Skeletal muscle tissue (tissue), 4 donors: ENCODE measurements around the gene RFXAP. TPM values are rescaled to one million over a fixed set of nuclear protein-coding genes. Genes with fewer than 3 reads are reported as not detected.

ENCODE experiments used
- H3K27ac ChIP-seq: one replicate; pipeline ENCODE4 v1.7.0; 2013; ENCODE audit warnings: mild to moderate bottlenecking, low read depth, low read length, inconsistent platforms
- H3K27me3 ChIP-seq, 3 donors: one replicate each; pipeline ENCODE4 v1.7.0; 2013; ENCODE audit warnings: low read length in 3 of 3; ENCODE audit not compliant: control insufficient read depth in 3 of 3, insufficient read depth in 3 of 3
- H3K36me3 ChIP-seq, 3 donors: one replicate each; pipeline ENCODE4 v1.7.0; 2013; ENCODE audit warnings: low read length in 3 of 3; ENCODE audit not compliant: control insufficient read depth in 3 of 3, insufficient read depth in 3 of 3
- H3K4me1 ChIP-seq, 3 donors: one replicate each; pipeline ENCODE4 v1.7.0; 2013; ENCODE audit warnings: low read length in 3 of 3, mild to moderate bottlenecking in 3 of 3; ENCODE audit not compliant: control insufficient read depth in 3 of 3, insufficient read depth in 3 of 3
- H3K4me3 ChIP-seq, 3 donors: one replicate each; pipeline ENCODE4 v1.7.0; 2013; ENCODE audit warnings: low read length in 3 of 3
- H3K9ac ChIP-seq, 3 donors: one replicate each; pipeline ENCODE4 v1.7.0; 2013; ENCODE audit warnings: low read length in 3 of 3, mild to moderate bottlenecking in 3 of 3, moderate library complexity in 2 of 3, low read depth in 1 of 3
- H3K9me3 ChIP-seq, 3 donors: one replicate each; pipeline ENCODE4 v1.7.0; 2013; ENCODE audit warnings: low read length in 3 of 3; ENCODE audit not compliant: control insufficient read depth in 3 of 3
- total RNA-seq: library from RNA; depleted of rRNA; stranded (reverse); fragments of >200 nt; gene quantifications from one replicate; pipeline ENCODE4 v1.2.3, GENCODE V29; 2014
- donor health status: Osteomylitis.

RFXAP gene
- total RNA-seq, 1 donor from 2014 or later = 5.2 TPM

GRCh38 chr13:36862002-36862685, 43.1 kb downstream of the RFXAP start:
- no peak overlapping the region for H3K27ac ChIP-seq
- peaks cover 0 to 6% (median 0%) of the 10 kb centered on the region in 3 donors for H3K4me1 ChIP-seq
- no peaks in the 10 kb centered on the region for H3K9me3 ChIP-seq
- H3K4me3 ChIP-seq = no peak overlapping the region
- H3K27me3 ChIP-seq = no peaks in the 10 kb centered on the region
- no peak overlapping the region for H3K9ac ChIP-seq
- H3K36me3 ChIP-seq = peaks cover 14 to 21% (median 17%) of the 10 kb centered on the region in 3 donors

GRCh38 chr13:36862722-36863121, 43.7 kb downstream of the RFXAP start:
- H3K27me3 ChIP-seq = no peaks in the 10 kb centered on the region
- H3K4me3 ChIP-seq = no peak overlapping the region
- H3K27ac ChIP-seq = no peak overlapping the region
- no peaks in the 10 kb centered on the region for H3K9me3 ChIP-seq
- H3K4me1 ChIP-seq = peaks cover 0 to 6% (median 0%) of the 10 kb centered on the region in 3 donors
- peaks cover 14 to 27% (median 17%) of the 10 kb centered on the region in 3 donors for H3K36me3 ChIP-seq
- no peak overlapping the region for H3K9ac ChIP-seq

GRCh38 chr13:36865265-36865664, 46.2 kb downstream of the RFXAP start:
- no peaks in the 10 kb centered on the region for H3K9me3 ChIP-seq
- H3K4me3 ChIP-seq = no peak overlapping the region
- H3K4me1 ChIP-seq = peaks cover 0 to 2% (median 0%) of the 10 kb centered on the region in 3 donors
- H3K9ac ChIP-seq = no peak overlapping the region
- peaks cover 14 to 34% (median 17%) of the 10 kb centered on the region in 3 donors for H3K36me3 ChIP-seq
- H3K27ac ChIP-seq = no peak overlapping the region
- H3K27me3 ChIP-seq = no peaks in the 10 kb centered on the region

- no peaks in the 10 kb centered on the region for H3K4me1 ChIP-seq
- H3K9me3 ChIP-seq = no peaks in the 10 kb centered on the region
- no peak overlapping the region for H3K27ac ChIP-seq
- no peak overlapping the region for H3K4me3 ChIP-seq
- peaks cover 14 to 37% (median 21%) of the 10 kb centered on the region in 3 donors for H3K36me3 ChIP-seq
- H3K27me3 ChIP-seq = no peaks in the 10 kb centered on the region
- no peak overlapping the region for H3K9ac ChIP-seq
Observed at GRCh38 chr13:36866232-36866631, 47.2 kb downstream of the RFXAP start.

GRCh38 chr13:36870050-36870692, 51.1 kb downstream of the RFXAP start:
- Histone ChIP-seq H3K4me1 (no peaks in the 10 kb centered on the region), H3K27ac (no peak overlapping the region), H3K9me3 (no peaks in the 10 kb centered on the region), H3K36me3 (peaks cover 17 to 37% (median 18%) of the 10 kb centered on the region in 3 donors), H3K9ac (no peak overlapping the region), H3K27me3 (no peaks in the 10 kb centered on the region), H3K4me3 (no peak overlapping the region)

GRCh38 chr13:36872621-36873020, 53.6 kb downstream of the RFXAP start:
- H3K9ac ChIP-seq = no peak overlapping the region
- H3K27ac ChIP-seq = no peak overlapping the region
- peaks cover 11 to 22% (median 11%) of the 10 kb centered on the region in 3 donors for H3K36me3 ChIP-seq
- H3K9me3 ChIP-seq = no peaks in the 10 kb centered on the region
- no peaks in the 10 kb centered on the region for H3K27me3 ChIP-seq
- no peak overlapping the region for H3K4me3 ChIP-seq
- H3K4me1 ChIP-seq = no peaks in the 10 kb centered on the region

GRCh38 chr13:36875431-36875830, 56.4 kb downstream of the RFXAP start:
- Histone ChIP-seq H3K9ac (no peak overlapping the region), H3K36me3 (peaks cover 14 to 24% (median 16%) of the 10 kb centered on the region in 3 donors), H3K27ac (no peak overlapping the region), H3K4me1 (no peaks in the 10 kb centered on the region), H3K4me3 (no peak overlapping the region), H3K27me3 (no peaks in the 10 kb centered on the region), H3K9me3 (no peaks in the 10 kb centered on the region)

- Histone ChIP-seq H3K9ac (no peak overlapping the region), H3K4me3 (no peak overlapping the region), H3K27ac (no peak overlapping the region), H3K36me3 (peaks cover 12 to 20% (median 16%) of the 10 kb centered on the region in 3 donors), H3K27me3 (no peaks in the 10 kb centered on the region), H3K9me3 (no peaks in the 10 kb centered on the region), H3K4me1 (no peaks in the 10 kb centered on the region)
Observed at GRCh38 chr13:36875961-36876360, 56.9 kb downstream of the RFXAP start.
